ENCODE results near the gene ZSWIM4. TPM values are rescaled to one million over a fixed set of nuclear protein-coding genes. Genes with fewer than 3 reads are reported as not detected.

The ZSWIM4 gene
- polyA plus RNA-seq, 4 donors, result 3.7 to 11.7 (median 6.8) TPM

GRCh38 chr19:13831537-13832467 lies 36.6 kb downstream of the ZSWIM4 start:
- DNase-seq (ENCODE audit: low read depth in 4 of 4, low spot score in 3 of 4), result no peak

GRCh38 chr19:13833330-13834243 lies 38.3 kb downstream of the ZSWIM4 start:
- peak in 2 of 4 donors; percentile 73 to 78 for DNase-seq (ENCODE audit: low read depth in 4 of 4, low spot score in 3 of 4)

DNA sequence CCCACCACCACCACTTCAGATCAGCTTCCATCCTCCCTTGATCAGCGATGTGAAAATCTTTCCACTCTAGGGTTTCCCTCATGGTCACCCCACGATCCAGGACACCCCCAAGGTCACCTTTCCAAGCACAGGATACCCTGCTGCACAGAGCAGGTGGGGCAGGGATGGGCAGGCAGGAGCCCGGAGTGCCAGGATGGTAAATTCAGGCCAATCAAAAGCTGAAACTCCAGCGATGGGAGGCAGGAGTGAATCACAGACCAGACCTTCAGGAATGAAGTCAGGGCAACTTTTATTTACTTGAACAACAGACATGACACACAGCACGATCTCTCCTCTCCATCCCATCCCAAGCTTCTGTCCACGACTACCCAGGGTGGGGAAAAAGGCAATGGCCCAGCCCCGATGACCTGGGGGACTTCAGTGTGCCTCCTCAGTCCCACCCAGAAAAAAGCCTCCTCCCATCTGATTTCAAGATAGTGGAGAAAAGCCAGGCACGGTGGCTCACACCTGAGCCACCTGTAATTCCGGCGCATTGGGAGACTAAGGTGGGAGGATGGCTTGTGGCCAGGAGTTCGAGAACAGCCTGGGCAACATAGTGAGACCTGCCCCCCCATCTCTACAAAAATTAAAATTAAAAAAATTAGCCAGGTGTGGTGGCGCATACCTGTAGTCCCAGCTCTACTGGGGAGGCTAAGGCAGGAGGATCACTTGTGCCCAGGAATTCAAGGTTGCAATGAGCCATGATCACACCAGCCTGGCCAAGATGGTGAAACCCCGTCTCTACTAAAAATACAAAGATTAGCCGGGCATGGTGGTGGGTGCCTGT lies 39.2 kb downstream of the ZSWIM4 start:
- no peak for DNase-seq (ENCODE audit: low read depth in 4 of 4, low spot score in 3 of 4)

DNA sequence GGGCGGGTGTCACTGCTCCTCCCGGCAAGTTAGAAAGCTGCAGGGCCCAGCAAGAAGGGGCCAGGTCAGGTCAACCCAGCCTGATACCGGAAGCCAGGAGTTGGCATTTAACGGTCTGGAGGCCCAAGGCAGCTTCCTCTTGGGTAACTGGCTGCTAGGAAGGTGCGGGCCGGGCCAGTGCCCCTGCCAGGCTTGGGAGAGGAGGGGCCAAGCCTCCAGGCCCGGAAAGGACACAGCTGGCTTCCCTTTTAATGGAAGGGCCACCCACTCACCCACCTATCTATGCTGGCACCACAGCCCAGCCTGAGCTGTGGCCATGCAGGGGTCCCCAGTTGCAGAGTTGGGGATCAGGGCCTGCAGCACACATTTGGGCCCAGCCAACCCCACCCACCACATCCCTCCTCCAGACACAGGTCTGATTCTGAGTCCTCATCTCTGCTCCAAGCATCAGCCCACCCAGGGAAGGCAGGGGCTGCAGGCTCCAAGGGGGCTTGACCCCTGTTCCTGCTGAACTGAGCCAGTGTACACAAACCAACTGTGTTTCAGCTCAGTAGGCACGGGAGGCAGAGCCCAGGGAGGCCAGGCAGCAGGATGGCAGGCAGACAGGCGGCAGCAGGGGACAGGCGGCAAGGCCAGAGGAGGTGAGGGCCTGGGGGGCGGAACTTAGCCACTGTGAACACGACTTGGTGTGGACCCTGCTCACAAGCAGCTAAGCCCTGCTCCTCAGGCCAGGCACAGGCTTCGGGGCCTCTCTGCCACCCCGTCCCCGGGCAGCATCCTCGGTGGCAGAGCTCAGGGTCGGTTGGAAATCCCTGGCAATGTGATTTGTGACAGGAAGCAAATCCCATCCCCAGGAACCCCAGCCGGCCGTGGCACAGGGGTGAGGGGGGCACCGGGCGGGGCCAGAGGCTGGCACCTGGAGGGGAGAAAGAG lies 40.8 kb downstream of the ZSWIM4 start:
- DNase-seq (ENCODE audit: low read depth in 4 of 4, low spot score in 3 of 4), result no peak

- DNase-seq (ENCODE audit: low read depth in 4 of 4, low spot score in 3 of 4), result no peak
Measured at GRCh38 chr19:13838435-13839129, 43.3 kb downstream of the ZSWIM4 start.

DNA sequence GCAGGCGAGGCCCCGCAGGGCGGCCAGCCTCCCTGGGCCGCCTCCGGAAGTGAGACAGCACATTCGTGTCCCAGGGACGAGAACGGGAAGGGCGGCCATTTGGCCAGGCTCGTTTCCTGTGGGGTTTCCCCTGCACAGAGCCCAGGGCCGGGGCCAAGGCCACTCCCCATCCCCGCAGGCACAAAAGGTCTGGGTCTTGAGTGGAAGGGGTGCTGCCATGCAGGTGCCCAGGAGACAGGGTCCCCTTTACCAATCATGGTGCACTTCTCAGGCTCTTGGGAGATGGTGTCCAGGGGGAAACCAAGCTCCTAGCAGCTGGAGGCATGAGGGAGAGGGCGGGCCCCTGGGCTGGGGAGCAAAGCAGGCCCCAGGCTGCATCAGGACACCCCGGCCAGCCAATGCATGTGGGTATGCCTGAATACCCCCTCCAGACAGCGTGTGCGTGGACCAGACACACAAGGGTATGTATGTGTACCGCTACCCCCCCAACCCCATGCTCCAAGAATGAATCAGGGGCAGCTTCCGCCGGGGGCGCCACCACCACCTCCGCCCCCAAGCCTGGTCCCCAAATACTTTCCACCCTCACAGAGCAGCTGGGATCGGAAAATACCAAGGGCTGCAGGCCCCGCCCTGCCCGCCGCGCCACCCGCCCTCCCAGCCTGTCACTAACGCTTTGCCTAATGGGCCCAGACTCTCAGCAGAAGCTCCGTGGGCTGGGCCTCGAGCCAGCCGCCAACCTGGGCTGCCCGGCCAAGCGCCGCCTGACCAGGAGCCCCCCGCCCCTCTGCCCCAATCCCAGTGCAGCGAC lies 44.1 kb downstream of the ZSWIM4 start:
- no peak for DNase-seq (ENCODE audit: low read depth in 4 of 4, low spot score in 3 of 4)

GRCh38 chr19:13839938-13840304 lies 44.7 kb downstream of the ZSWIM4 start:
- no peak for DNase-seq (ENCODE audit: low read depth in 4 of 4, low spot score in 3 of 4)

- DNase-seq (ENCODE audit: low read depth in 4 of 4, low spot score in 3 of 4), result no peak
Measured at GRCh38 chr19:13840305-13841085, 45.3 kb downstream of the ZSWIM4 start.

GRCh38 chr19:13841086-13841961 lies 46.1 kb downstream of the ZSWIM4 start:
- DNase-seq (ENCODE audit: low read depth in 4 of 4, low spot score in 3 of 4), result no peak

GRCh38 chr19:13841962-13842290 lies 46.7 kb downstream of the ZSWIM4 start:
- no peak for DNase-seq (ENCODE audit: low read depth in 4 of 4, low spot score in 3 of 4)

DNA sequence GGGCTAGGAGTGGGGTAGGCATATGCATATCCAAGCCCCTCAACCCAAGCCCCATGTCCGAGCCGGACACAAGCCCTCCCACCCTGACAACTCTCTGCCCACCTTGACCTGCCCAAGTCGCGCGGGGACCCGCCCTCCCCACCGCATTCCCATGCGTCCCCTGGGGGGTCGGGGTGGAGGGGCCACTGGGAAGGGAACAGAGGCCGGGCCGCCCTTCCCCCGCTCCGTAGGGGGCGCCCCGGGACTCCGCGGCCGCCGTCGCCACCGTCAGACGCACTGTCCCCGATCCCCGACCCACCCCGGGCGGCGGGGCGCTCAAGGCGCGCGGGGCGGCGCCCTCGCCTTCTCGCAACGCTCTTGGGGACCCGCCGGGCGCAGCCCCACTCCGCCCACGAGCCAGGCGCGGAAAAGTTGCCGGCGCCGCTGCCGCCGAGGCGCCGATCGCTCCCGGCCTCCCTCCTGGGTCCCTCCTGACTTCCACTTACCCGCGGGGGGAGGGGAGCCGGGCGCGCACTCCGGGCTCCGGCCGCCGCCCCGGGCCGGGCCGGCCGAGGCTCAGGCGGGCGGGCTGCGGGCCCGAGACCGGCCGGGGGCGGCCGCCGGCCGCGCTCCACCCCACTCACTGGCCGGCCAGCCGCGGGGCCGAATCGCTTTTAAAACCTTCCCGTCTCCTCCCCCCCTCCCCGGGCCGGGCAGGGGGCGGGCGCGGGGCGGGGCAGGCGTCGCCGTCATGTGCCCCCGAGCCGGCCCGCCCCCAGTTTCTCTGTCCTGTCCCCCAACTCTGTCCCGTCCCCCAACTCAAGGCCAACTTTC lies 47.3 kb downstream of the ZSWIM4 start:
- DNase-seq (ENCODE audit: low read depth in 4 of 4, low spot score in 3 of 4), result no peak

DNA sequence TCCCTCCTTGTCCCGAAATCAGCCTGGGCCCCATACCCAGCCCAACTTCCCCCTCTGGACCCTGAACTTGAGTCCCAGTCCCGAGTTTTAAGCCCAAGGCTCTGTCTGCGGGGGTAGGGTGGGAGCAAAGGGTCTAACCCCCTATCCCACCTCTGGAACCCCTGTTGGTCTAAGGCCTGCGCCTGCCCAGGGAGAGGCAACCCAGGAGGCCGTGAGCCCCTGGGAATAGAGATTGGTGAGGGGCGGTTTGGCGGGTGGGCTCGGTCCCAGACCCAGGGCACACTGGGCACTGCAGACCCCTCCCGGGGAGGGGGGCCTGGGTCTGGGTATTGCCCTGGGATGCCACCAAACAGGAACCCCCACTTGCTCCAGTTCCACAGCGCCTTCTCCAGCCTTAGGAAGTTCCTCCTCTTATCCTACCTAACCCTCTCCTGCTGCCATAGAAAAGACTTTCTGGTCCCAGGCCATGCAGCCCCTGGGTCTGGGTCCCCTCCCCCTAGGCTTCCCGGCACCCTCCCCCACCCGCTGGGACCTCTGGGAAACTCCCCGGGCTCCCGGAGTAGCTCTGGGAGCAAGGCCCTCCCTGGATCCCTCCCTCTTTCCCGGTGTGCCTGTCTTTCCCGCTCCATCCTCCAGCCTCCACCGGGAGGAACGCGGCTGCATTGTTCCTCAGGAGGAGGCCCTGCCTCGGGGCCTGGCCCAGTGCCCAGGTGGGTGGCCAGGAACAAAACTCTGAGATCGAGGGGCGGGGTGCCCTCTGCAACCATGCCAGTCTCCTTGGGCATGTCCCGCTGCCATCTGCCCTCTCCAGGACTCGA lies 48.1 kb downstream of the ZSWIM4 start:
- no peak for DNase-seq (ENCODE audit: low read depth in 4 of 4, low spot score in 3 of 4)

DNA sequence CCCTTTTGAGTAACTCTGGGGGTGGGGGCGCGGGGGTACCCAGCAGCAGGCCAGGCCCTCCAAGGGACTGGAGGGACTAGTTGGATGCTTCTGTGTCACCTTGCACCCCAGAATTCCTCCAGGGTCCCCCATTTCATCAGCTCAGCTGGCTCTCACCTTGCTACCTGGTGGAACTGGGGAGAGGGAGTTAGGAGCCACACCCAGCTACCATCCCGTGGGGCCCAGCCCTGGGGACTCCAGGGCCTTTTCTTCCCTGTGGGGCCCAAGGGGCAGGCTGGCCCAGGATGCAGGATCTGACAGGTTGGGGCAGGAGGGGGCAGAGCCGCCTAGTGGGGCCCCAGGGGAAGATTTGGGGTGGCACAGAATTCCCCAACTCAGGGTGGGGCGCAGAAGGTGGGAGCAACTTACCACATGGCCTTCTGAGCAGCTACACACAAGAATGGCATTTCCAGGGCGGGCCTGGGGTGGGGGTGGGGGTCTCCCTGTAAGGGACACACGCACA lies 48.9 kb downstream of the ZSWIM4 start:
- DNase-seq (ENCODE audit: low read depth in 4 of 4, low spot score in 3 of 4), result no peak

DNA sequence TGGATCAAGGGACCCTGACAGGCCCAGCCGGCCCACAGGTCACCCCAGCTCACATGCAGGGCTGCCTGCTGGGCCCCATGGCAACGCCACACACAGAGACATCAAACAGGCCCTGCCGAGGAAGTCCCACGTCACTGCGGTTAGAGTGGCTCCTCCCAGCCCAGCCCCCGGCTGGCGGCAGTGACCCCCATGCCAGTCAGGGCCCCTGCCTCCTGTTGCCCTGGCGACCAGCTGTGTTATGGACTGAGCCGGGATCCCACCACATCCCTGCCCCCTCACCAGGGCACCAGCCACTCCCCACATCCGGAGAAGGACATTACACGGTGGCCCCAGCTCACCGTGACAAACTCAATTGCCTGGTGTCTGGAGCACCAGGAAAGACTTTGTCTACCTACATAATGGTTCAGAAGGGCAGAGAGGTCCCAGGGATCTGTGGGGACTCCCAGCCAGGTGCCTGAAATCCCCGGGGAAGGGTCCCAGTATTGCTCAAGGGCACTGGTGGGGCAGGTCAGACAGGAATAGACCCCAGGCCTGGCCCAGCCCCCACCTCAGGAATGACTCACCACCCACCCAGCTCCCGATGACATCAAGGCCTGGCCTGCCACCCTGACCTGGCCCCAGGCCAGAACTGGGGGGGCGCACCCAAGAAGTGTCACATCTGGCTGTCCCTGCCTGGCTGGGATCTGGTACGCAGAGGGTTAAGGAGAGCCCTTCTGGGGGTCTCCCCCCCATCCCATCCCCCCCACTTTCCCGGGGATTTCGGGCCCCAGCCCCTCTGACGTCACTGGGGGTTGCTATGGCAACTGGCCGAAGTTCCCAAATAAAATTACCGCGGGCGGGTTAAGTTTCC lies 51.5 kb downstream of the ZSWIM4 start:
- DNase-seq (ENCODE audit: low read depth in 4 of 4, low spot score in 3 of 4), result peak; percentile 84 to 87 (median 85)
